HG03097 (cell line): ENCODE measurements around the gene GRIA1.
A peak's percentile ranks its signal among the peaks of the same experiment; 100 is the strongest.
"Not testable (repeated sequence)": the region's sequence is repeated elsewhere in the genome, so short reads cannot be mapped to it uniquely, and the experiment has no call there.

ENCODE experiments used
- ATAC-seq: cut with Tn5 transposase; IDR thresholded peaks from one replicate; pipeline ENCODE4 v1.9.1; 2021; ENCODE audit not compliant: unreplicated experiment, low FRiP score

Gene GRIA1

DNA sequence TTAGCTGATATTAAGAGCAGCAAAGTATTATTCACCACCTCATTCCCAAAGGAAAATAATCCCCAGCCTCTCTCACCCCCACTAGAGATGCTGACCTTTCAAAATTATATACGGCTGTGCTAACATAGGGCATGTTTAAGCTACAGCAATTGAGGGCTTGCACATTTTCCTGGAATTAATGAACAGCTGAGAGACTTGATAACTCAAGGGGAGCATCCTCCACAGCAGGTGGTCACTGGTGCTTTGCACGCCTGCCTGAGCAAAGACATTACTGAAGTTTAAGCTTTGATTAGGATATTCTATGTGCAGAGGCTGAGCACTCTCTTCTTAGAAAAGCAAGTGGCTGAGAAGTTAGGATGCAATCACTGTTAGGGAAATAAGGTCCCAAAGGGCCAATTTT, 317.3 kb downstream of the GRIA1 start:
- no peak for ATAC-seq

DNA sequence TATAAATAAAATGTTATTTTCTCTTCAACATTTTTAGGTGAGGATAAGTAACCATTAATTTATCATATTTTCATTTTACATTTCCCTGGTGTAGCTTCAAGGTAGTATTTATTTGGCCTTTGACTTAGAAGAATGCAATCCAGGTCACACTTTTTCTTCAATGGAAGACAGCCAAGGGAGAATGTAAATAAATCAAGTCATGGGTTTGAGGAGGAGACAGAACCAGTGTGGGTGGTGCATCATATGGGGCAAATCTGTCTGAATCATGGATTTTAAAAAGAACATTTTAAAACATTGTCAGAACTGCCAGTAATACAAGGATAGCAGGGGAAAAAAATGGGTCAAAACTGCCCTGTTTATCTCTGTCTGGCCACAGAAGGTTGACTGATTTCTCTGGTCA, 318.7 kb downstream of the GRIA1 start:
- ATAC-seq, result no peak

- no peak for ATAC-seq
Measured at GRCh38 chr5:153813901-153814300, 323.4 kb downstream of the GRIA1 start.

DNA sequence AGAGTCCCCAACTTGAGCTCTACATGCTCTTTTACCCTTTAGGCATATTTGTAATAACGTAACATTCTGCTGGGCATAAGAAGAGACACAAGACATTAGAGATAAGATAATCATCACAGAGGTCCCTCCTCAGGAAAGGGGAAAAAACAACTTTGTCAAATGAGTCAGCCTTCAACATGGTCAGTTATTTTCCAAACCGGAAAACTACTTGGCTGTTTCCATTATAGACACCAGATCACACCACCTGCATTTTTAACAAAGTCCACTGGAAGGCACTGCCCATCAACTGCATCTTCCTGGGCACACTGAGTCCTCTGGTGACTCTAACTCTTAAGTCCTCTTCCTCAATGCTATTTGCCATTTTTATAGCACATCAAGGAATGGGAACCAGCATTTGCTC, 326.4 kb downstream of the GRIA1 start:
- no peak for ATAC-seq

DNA sequence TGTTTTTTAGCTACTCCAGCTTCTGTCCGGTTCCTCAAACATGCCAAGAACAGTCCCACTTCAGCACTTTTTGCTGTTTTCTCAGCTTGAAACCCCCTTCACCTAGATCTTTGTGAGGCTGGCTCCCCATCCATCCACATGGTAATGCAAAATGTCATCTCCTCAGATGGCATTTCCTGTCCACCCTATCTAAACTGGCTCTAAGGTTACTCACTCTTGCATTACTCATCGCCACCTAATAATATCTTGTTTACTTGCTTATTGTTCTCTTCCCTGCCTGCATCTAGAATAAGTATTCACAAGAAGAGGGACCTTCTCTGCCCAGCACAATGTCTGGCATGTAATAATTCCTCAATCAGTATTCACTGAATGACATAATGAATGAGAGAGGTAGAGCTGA, 328.2 kb downstream of the GRIA1 start:
- no peak for ATAC-seq

GRCh38 chr5:153823036-153823435, 332.6 kb downstream of the GRIA1 start:
- no peak for ATAC-seq

DNA sequence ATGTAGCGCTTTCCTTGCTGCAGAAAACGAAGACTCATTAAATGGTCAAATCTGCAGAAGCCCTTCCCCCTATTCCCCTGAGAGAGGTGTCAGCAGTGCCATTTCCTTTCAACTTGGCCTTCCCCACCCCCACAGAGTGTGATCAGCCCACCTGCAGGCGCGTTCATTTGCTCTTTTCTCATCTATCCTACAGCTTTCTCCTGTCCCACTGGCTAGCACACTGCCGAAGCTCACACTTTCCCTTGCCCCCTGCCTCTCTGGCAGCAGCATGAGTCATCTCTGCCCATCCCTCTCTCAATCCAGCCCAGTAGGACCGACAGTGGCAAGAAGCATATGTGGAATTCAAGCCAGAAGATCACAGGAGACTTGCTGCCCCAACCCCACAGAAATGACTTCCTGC, 334.4 kb downstream of the GRIA1 start:
- ATAC-seq, result no peak

- no peak for ATAC-seq
Measured at GRCh38 chr5:153827397-153827796, 336.9 kb downstream of the GRIA1 start.

- no peak for ATAC-seq
Measured at GRCh38 chr5:153829510-153830065, 339.1 kb downstream of the GRIA1 start.

DNA sequence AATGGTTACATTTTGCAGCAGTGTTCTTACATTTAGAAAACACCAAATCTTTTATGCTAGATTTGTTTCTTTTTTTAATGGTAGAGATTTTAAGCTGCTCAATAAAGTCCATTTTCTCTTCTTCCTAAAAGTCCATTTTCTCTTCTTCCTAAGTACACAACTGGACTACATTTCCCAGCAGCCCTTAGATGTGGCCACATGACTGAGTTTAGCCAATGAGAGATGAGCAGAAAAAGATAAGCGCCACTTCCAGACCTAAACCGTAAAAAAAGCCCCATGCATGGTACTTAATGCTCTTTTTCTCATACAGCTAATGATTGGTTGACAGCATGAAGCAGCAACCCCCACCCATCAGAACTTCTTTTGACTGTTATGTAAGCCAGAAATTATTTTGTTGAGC, 341.5 kb downstream of the GRIA1 start:
- ATAC-seq, result peak; percentile 69

DNA sequence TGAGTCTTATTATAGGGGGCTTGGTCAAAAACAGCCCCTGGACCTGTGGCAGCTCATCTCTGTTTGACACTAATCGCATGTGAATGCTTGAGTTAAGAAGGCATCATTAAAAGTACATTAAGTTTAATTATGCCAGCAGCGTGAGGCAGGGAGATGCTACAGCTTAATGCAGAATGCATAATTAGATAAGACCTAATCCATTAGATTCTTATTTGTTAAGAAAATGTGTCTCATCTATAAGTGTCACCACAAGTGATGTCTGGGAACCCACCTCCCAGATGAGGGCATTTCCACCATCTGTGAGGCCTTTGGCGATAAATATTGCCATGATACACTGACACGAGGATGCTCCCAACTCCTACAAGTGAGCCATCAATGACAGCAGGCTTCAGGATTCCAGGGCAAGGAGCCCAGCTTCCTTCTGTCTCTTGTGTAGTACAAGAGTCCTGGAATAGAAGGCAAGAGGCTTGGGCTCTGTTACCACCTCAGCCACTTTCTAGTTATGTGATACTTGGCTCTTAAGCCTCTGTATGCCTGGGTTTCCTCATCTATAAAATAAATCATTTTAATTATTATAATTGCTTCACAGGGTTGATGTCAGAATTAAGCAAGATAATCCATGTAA, 345.5 kb downstream of the GRIA1 start:
- no peak for ATAC-seq

DNA sequence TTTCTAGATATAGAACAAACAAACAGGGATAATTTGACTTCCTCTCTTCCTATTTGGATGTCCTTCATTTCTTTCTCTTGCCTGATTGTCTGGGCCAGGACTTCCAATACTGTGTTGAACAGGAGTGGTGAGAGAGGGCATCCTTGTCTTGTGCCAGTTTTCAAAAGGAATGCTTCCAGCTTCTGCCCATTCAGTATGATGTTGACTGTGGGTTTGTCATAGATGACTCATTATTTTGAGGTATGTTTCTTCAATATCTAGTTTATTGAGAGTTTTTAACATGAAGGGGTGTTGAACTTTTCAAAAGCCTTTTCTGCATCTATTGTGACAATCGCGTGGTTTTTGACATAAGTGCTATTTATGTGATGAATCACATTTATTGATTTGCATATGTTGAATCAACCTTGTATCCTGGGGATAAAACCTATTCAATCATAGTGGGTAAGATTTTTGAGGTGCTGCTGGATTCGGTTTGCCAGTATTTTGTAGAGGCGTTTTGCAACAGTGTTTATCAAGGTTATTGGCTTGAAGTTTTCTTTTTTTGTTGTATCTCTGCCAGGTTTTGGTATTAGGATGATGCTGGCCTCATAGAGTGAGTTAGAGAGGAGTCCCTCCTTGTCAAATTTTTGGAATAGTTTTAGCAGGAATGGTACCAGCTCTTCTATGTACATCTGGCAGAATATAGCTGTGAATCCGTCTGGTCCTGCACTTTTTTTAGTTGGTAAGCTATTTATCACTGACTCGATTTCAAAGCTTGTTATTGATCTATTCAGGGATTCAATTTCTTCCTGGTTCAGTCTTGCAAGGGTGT, 359.0 kb downstream of the GRIA1 start:
- not testable (repeated sequence) for ATAC-seq

DNA sequence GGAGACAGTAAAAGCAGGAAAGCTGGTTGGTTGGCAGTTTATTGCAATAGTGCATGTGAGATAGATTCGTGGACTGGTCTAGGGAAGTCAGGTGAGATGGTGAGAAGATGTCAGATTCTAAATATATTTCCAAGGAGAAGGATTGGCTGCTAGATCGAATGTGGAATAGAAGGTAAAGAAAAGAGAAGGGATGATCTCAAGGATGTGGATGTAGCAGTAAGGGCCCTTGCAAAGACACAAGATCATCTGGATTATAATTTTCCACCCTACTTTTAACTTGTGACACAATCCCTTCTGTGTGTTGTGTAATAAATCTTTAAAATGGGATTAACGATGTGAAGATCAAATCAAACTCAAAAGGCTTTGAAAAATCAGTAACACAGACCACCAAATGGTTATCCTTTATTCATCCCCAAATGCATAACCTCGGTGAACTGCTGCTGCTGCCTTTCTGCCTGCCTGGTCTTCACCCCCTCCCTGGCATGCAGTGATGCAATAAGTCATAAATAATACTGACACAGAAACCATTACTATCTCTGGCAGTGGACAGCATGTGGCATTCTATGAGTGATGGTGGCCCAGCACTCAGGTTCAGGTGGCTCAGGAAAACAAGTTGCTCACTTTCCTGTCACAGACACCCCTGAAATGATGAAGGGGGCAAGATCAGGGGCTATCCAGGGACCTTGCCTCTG, 369.9 kb downstream of the GRIA1 start:
- no peak for ATAC-seq

- ATAC-seq, result not testable (repeated sequence)
Measured at GRCh38 chr5:153862906-153863305, 372.4 kb downstream of the GRIA1 start.
